GM12872 (cell line): ENCODE results near the gene CNOT6.

ENCODE experiments used
- TF ChIP-seq, protein P1 (sequence below): IDR thresholded peaks from 3 replicates; pipeline ENCODE4 v1.5.1; 2011; ENCODE audit warnings: low read depth, mild to moderate bottlenecking, low read length, moderate library complexity; ENCODE audit not compliant: insufficient read depth

Gene CNOT6

DNA sequence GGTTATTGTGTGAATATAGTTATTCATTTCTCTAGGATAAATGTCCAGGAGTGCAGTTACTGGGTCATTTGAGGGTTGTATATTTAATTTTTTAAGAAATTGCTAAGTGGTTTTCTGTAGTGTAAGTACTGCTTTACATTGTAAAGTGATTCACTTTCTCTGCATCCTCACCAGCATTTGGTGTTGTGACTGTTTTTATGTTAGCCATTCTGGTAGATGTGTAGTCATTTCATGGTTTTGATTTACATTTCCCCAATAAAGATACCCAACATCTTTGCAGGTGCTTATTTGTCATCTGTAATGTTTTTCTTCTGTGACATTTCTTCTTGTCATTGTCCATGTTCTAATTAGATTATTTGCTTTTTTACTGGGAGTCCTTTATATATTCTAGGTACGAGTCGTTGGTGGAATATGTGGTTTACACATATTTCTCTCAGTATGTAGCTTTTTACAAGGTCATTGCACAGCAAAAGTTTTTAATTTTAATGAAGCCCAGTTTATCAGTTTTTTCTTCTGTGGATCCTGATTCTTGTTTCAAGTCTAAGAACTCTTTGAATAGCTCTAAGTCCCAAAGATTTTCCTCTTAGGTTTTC lies 63.1 kb downstream of the CNOT6 start:
- TF ChIP-seq, protein P1, sequence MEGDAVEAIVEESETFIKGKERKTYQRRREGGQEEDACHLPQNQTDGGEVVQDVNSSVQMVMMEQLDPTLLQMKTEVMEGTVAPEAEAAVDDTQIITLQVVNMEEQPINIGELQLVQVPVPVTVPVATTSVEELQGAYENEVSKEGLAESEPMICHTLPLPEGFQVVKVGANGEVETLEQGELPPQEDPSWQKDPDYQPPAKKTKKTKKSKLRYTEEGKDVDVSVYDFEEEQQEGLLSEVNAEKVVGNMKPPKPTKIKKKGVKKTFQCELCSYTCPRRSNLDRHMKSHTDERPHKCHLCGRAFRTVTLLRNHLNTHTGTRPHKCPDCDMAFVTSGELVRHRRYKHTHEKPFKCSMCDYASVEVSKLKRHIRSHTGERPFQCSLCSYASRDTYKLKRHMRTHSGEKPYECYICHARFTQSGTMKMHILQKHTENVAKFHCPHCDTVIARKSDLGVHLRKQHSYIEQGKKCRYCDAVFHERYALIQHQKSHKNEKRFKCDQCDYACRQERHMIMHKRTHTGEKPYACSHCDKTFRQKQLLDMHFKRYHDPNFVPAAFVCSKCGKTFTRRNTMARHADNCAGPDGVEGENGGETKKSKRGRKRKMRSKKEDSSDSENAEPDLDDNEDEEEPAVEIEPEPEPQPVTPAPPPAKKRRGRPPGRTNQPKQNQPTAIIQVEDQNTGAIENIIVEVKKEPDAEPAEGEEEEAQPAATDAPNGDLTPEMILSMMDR: no peak

DNA sequence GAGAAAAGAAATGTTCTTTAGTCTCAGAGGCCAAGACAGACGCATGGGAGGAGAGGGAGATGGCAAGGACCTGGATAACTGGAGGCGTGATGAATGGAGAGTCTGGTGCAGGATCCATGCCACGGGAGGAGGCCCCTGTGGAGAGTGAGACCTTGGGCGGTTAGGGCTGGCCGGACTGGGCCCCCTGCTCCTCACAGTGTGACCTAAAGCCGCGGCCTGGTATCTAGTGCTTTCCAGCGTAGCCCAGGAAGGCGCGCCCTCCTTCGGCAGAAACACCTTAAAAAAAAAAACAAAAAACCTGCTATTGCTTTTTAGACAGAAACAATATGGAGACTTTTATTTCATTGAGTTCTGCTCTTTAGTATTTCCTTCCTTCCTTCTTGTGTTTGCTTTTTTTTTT lies 64.1 kb downstream of the CNOT6 start:
- TF ChIP-seq, protein P1: no peak

DNA sequence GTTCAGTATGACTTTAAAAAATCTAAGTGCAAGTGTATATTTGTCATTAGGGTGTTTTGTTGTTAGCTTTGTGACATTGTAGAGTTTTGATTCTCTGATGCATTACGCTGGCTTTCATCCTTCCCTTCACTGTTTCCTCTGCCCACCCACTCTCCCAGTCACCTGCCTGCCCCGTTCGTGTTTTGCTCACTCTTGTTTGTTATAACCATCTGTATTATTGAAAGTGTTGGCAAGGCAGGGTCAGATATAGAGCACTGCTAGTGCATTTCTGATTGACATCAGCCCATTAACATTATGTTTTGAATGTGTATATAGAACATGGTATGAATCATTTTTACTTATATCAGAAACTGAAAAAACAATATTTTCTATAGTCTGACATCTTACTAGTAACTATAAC lies 69.8 kb downstream of the CNOT6 start:
- TF ChIP-seq, protein P1: no peak

DNA sequence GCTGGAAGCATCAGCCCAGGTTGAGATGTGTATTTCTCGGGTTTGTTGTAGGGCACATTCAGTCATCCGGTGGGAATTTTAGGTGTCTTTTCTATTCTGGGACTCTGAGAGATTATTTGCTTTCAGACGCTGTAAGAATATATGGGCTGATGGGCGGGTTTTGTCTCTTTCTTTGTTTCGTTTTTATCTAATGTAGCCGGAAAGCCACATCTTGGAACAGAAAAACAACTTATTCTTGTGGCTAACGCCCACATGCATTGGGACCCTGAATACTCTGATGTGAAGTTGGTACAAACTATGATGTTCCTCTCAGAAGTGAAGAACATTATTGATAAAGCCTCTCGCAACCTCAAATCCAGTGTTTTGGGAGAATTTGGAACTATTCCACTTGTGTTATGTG lies 74.7 kb downstream of the CNOT6 start:
- TF ChIP-seq, protein P1: no peak

DNA sequence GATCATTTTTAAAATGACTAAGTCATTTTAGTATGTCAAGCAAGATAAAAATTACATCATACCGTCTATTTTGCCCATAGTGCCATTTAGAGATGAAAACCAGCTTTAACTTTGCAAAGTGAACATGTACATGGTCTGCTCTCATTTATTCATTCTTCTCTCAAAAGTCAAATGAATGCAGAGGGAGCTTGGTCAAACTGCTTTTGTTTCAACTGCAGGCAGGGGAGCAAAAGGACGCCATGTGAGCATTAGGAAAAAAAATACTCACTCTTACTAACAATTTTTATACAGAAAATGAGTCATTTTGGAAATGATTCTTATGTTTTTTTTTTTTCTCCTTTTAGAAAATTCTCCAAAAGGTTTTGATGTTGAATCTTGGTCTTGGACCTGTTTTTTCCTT lies 81.4 kb downstream of the CNOT6 start:
- TF ChIP-seq, protein P1: no peak

DNA sequence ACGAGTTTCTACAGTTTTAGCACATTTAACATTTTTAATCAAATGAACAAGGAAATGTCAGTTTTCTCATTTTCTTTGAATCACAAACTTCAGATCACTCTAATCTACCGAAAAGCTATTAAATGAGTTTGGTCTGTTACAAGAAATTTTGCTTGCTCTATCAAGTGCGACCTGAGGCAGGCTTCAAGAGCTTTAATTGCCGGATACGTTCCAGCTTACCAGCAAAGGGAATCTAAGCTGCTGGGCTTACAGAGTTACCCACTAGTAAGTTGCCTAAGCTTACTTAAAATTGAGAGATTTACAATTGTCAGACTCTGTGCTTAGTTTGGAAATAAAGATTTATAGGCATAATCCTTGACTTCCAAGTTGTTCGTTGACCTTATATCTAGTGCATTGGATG lies 86.5 kb downstream of the CNOT6 start:
- TF ChIP-seq, protein P1: no peak

DNA sequence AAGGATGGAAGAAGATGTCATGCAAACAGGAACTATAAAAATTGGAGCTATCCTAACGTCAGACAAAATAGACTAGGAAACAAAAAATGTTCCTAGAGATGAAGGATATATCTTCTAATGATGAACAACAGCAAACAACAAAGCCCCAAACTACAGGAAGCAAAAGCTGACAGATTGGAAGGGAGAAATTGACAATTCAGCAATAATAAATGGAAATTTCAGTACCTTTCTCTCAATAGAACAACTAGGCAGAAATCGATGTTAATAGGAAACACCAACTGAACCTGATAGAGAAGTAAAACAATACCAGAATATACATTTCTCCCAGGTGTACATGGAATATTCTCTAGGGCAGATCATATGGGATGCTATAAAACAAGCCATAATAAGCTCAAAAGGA lies 89.6 kb downstream of the CNOT6 start:
- TF ChIP-seq, protein P1: no peak
